PC-9 (cell line): ENCODE data around the gene RPS25. TPM values are rescaled to one million over a fixed set of nuclear protein-coding genes. Genes with fewer than 3 reads are reported as not detected.
"Not testable (repeated sequence)": the region's sequence is repeated elsewhere in the genome, so short reads cannot be mapped to it uniquely, and the experiment has no call there.

Experiments
- BruUV-seq: library from RNA; stranded (reverse); fragments of 400-500 nt; replicated peaks from 2 replicates; lab custom pipeline; 2021; lab: Mats Ljungman, UMichigan
- CTCF ChIA-PET: fragments of 300-600 bp; sonication (Branson Sonifier 250); formaldehyde crosslinking; loops from one replicate; lab custom pipeline; 2022; ENCODE audit warnings: antibody characterized with exemption; lab: Charles Lee
- POLR2A ChIA-PET: fragments of 300-600 bp; sonication (Branson Sonifier 250); formaldehyde crosslinking; loops from one replicate; lab custom pipeline; 2022; ENCODE audit warnings: antibody characterized with exemption; ENCODE audit not compliant: unreplicated experiment; lab: Charles Lee
- DNase-seq, 2 experiments: peaks; one replicate each; pipeline versions ENCODE4 v3.0.0 to v3.0.0-alpha.2; 2015 to 2022; ENCODE audit warnings: mixed read lengths in 1 of 2
- H2AFZ ChIP-seq: fragments of 200-600 bp; sonication (generic); 2 replicates; pipeline ENCODE4 v1.8.1; 2017; ENCODE audit warnings: antibody characterized with exemption
- H3F3A ChIP-seq: fragments of 200-600 bp; sonication (generic); 2 replicates; pipeline ENCODE4 v1.8.1; 2017; ENCODE audit warnings: antibody characterized with exemption, mild to moderate bottlenecking, low read depth; ENCODE audit not compliant: insufficient read depth
- H3K27ac ChIP-seq: fragments of 200-600 bp; sonication (generic); 2 replicates; pipeline ENCODE4 v1.6.1; 2016; ENCODE audit warnings: mixed run types
- H3K27me3 ChIP-seq: fragments of 200-600 bp; sonication (generic); 2 replicates; pipeline ENCODE4 v1.6.1; 2016; ENCODE audit warnings: low read depth, mixed run types; ENCODE audit not compliant: insufficient read depth
- H3K36me3 ChIP-seq: fragments of 200-600 bp; sonication (generic); 2 replicates; pipeline ENCODE4 v1.6.1; 2016; ENCODE audit warnings: low read depth, mixed run types
- H3K4me1 ChIP-seq: fragments of 200-600 bp; sonication (generic); replicated peaks from 2 replicates; pipeline ENCODE4 v1.6.1; 2016; ENCODE audit warnings: mixed run types; ENCODE audit not compliant: insufficient read depth
- H3K4me2 ChIP-seq: fragments of 200-600 bp; sonication (generic); 2 replicates; pipeline ENCODE4 v1.6.1; 2017; ENCODE audit warnings: mixed run types
- H3K4me3 ChIP-seq: fragments of 200-600 bp; sonication (generic); 2 replicates; pipeline ENCODE4 v1.6.1; 2016; ENCODE audit warnings: mixed run types
- H3K79me2 ChIP-seq: fragments of 200-600 bp; sonication (generic); 2 replicates; pipeline ENCODE4 v1.6.1; 2017; ENCODE audit warnings: low read depth, mixed run types
- H3K9me2 ChIP-seq: fragments of 200-600 bp; sonication (generic); 2 replicates; pipeline ENCODE4 v1.8.1; 2017; ENCODE audit warnings: mild to moderate bottlenecking; ENCODE audit not compliant: insufficient read depth
- H3K9me3 ChIP-seq: fragments of 200-600 bp; sonication (generic); 2 replicates; pipeline ENCODE4 v1.8.1; 2016; ENCODE audit warnings: low read depth; ENCODE audit not compliant: insufficient read depth
- H4K20me1 ChIP-seq: fragments of 200-600 bp; sonication (generic); 2 replicates; pipeline ENCODE4 v1.8.1; 2017; ENCODE audit not compliant: insufficient read depth
- CTCF ChIP-seq: fragments of 200-600 bp; sonication (generic); conservative IDR thresholded peaks from 2 replicates; pipeline ENCODE4 v1.6.1; 2017; ENCODE audit warnings: mixed run types, antibody characterized with exemption, mild to moderate bottlenecking, moderate library complexity
- EZH2 ChIP-seq: fragments of 200-600 bp; sonication (generic); IDR thresholded peaks from 2 replicates; pipeline ENCODE4 v1.8.0; 2017; ENCODE audit warnings: antibody characterized with exemption, low read depth
- intact Hi-C: fragments of 100-400 bp; cut with micrococcal nuclease; formaldehyde crosslinking; loops from one replicate; pipeline ENCODE4 v1.10.0; 2022; ENCODE audit not compliant: unreplicated experiment
- microRNA-seq: library from miRNA; unstranded; fragments of <30 nt; microRNA quantifications from one replicate; pipeline ENCODE4 v1.2.0, GENCODE V29; 2021; ENCODE audit warnings: borderline number of aligned reads, borderline replicate concordance
- total RNA-seq: library from RNA; stranded (reverse); gene quantifications from 2 replicates; pipeline ENCODE4 v1.2.3, GENCODE V29; 2021

RPS25 gene
- total RNA-seq, 1 experiment from 2014 or later, result 984 TPM

GRCh38 chr11:118971646-118972045 is 46.5 kb downstream of the RPS25 start, which contains the start of gene FOXR1:
FOXR1 (plus strand) TSS chr11:118971761; CDS start chr11:118971932, 171 bp downstream.
- no peak within 1 kb of the TSS for H2AFZ ChIP-seq
- intact Hi-C loops, result no loop called here

GRCh38 chr11:118969508-118969907 is 48.6 kb downstream of the RPS25 start:
- DNase-seq, POLR2A ChIA-PET, CTCF ChIA-PET: not testable (repeated sequence)

More at GRCh38 chr11:118971646-118972045, 46.5 kb downstream of the RPS25 start, which contains the start of gene FOXR1:
- no peaks in the 10 kb centered on the region for H3K27me3 ChIP-seq
- no peak within 1 kb of the TSS for H3K27ac ChIP-seq
- no peak within 1 kb of the TSS for H3K4me2 ChIP-seq
- no peak within 1 kb of the TSS for H3K4me3 ChIP-seq
- H3K36me3 ChIP-seq, result no peaks in the 10 kb centered on the region
- no peaks in the 10 kb centered on the region for H3K9me3 ChIP-seq
- no peaks in the 10 kb centered on the region for H3K9me2 ChIP-seq
- H3F3A ChIP-seq, result no peaks in the 10 kb centered on the region; the same call in 1 of the 2 replicates
- no peaks in the 10 kb centered on the region for H3K4me1 ChIP-seq
- ChIA-PET CTCF (no interaction called here), POLR2A (no interaction called here)
- TF ChIP-seq CTCF (no peak), EZH2 (no peak)
- H3K79me2 ChIP-seq, result no peaks in the 10 kb centered on the region
- no peaks in the 10 kb centered on the region for H4K20me1 ChIP-seq
- BruUV-seq, result no TSS peak
- no peak for DNase-seq

More at GRCh38 chr11:118969508-118969907, 48.6 kb downstream of the RPS25 start:
- H3K79me2 ChIP-seq, intact Hi-C loops, H3K9me2 ChIP-seq, H4K20me1 ChIP-seq, H3K36me3 ChIP-seq, H3K4me1 ChIP-seq, H2AFZ ChIP-seq, H3K4me2 ChIP-seq, H3K27ac ChIP-seq, H3K4me3 ChIP-seq, H3F3A ChIP-seq, H3K9me3 ChIP-seq, H3K27me3 ChIP-seq, BruUV-seq: not testable (repeated sequence)

Small RNAs within 50 kb of the gene (microRNA-seq; reads per million reads assigned to microRNA genes)
- gene MIR3656, result not detected

Other genes with a start within 250 kb of the RPS25 start
- 73.1 and 84.4 TPM in 2 replicates for gene DDX6, start 227.2 kb downstream of the RPS25 start, total RNA-seq
- gene CXCR5, start 134.5 kb downstream of the RPS25 start, total RNA-seq, result not detected in 2 replicates
- gene BCL9L, start 92.4 kb downstream of the RPS25 start, total RNA-seq, result 75.9 and 108 TPM in 2 replicates
- 17.1 and 23.2 TPM in 2 replicates for gene UPK2, start 62.0 kb downstream of the RPS25 start, total RNA-seq
- not detected in 2 replicates for gene FOXR1, start 46.6 kb downstream of the RPS25 start, total RNA-seq
- 61.7 and 73.9 TPM in 2 replicates for gene CENATAC, start 20.2 kb downstream of the RPS25 start, total RNA-seq
- gene TRAPPC4, start 423 bp upstream of the RPS25 start, total RNA-seq, result 49.2 and 51.4 TPM in 2 replicates
- gene SLC37A4, start 12.5 kb upstream of the RPS25 start, total RNA-seq, result 23.2 and 24.3 TPM in 2 replicates
- 92.0 and 117 TPM in 2 replicates for gene HYOU1, start 38.9 kb upstream of the RPS25 start, total RNA-seq
- 21.1 and 22.9 TPM in 2 replicates for gene VPS11, start 49.5 kb upstream of the RPS25 start, total RNA-seq
- gene HMBS, start 66.5 kb upstream of the RPS25 start, total RNA-seq, result 49.3 and 54.9 TPM in 2 replicates
- 32.8 and 41.1 TPM in 2 replicates for gene DPAGT1, start 83.5 kb upstream of the RPS25 start, total RNA-seq
- gene C2CD2L, start 89.0 kb upstream of the RPS25 start, total RNA-seq, result 6.7 and 9.3 TPM in 2 replicates
- gene HINFP, start 103.2 kb upstream of the RPS25 start, total RNA-seq, result 34.9 and 35.5 TPM in 2 replicates
- gene ABCG4, start 130.7 kb upstream of the RPS25 start, total RNA-seq, result 0.11 TPM in 1 of 2 replicates, not detected in the other
- gene NLRX1, start 150.4 kb upstream of the RPS25 start, total RNA-seq, result 18.4 and 22.5 TPM in 2 replicates
- gene NHERF4, start 167.1 kb upstream of the RPS25 start, total RNA-seq, result 0.73 TPM in 1 of 2 replicates, not detected in the other
- 26.3 and 32.9 TPM in 2 replicates for gene CBL, start 188.0 kb upstream of the RPS25 start, total RNA-seq